ENCODE measurements around the gene GPATCH2L. TPM values are rescaled to one million over a fixed set of nuclear protein-coding genes. Genes with fewer than 3 reads are reported as not detected.

GPATCH2L gene
- total and polyA plus RNA-seq, 2 of the 13 experiments (the other 11 are each of a cell fraction or from before 2014, with no cell fraction given): 14.4 to 29.0 TPM

DNA sequence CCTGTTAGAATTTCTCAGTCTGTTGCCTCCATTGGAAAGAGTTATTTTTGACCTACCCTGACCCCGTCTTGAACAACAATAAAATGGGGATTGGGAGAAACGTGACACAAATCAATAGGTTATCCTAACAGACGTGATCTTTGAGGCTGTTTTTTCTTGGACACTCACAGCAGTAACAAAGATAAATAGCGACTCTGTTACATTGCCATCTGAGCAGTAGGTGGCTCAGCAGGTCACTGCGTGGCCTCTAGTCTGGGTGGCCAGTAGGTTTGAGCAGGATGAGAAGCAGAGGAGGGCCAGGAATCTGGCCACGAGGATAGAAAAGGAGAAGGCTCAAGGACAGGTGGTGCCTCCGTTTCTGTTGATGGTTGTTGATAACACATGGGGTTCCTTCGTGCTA, 101.4 kb downstream of the GPATCH2L start (continued):
- TF ChIP-seq ZNF343 (CRISPR knock-in tag; IDR thresholded peaks at IDR 0.05): no peak
- no peak for TF ChIP-seq KLF9 (CRISPR knock-in tag; IDR thresholded peaks at IDR 0.05; ENCODE audit: low read depth)
- TF ChIP-seq MAF1 (CRISPR knock-in tag; IDR thresholded peaks at IDR 0.05; ENCODE audit: borderline replicate concordance): no peak
- peak; percentile 81 for TF ChIP-seq ZMYM4 (CRISPR knock-in tag; IDR thresholded peaks at IDR 0.05)
- no peak for TF ChIP-seq SMAD9 (CRISPR knock-in tag; IDR thresholded peaks at IDR 0.05)
- TF ChIP-seq HCFC1 (IDR thresholded peaks at IDR 0.05; ENCODE audit: low read depth, low read length): no peak
- TF ChIP-seq SALL1 (CRISPR knock-in tag; IDR thresholded peaks at IDR 0.05): no peak
- TF ChIP-seq SCMH1 (CRISPR knock-in tag; IDR thresholded peaks at IDR 0.05; ENCODE audit: borderline replicate concordance): no peak
- TF ChIP-seq PTBP1 (IDR thresholded peaks at IDR 0.05; ENCODE audit: low read depth, low read length, poor library complexity, severe bottlenecking): no peak
- TF ChIP-seq ETV5 (CRISPR knock-in tag; IDR thresholded peaks at IDR 0.05; ENCODE audit: borderline replicate concordance): no peak
- TF ChIP-seq ZNF605 (CRISPR knock-in tag; IDR thresholded peaks at IDR 0.05): 0 out of 2 replicates have a peak, but pooled peaks have one; percentile 36
- TF ChIP-seq SYNCRIP (IDR thresholded peaks at IDR 0.05; ENCODE audit: insufficient read depth, low read depth, low read length): no peak
- TF ChIP-seq ADNP (CRISPR knock-in tag; IDR thresholded peaks at IDR 0.05): no peak
- no peak for TF ChIP-seq ZNF598 (CRISPR knock-in tag; IDR thresholded peaks at IDR 0.05; ENCODE audit: borderline replicate concordance)
- TF ChIP-seq REPIN1 (CRISPR knock-in tag; IDR thresholded peaks at IDR 0.05; ENCODE audit: borderline replicate concordance, low read depth): peak; percentile 29; the same call in 1 of the 2 replicates
- TF ChIP-seq ZZZ3 (CRISPR knock-in tag; IDR thresholded peaks at IDR 0.05; ENCODE audit: borderline replicate concordance): no peak
- TF ChIP-seq, protein P1, sequence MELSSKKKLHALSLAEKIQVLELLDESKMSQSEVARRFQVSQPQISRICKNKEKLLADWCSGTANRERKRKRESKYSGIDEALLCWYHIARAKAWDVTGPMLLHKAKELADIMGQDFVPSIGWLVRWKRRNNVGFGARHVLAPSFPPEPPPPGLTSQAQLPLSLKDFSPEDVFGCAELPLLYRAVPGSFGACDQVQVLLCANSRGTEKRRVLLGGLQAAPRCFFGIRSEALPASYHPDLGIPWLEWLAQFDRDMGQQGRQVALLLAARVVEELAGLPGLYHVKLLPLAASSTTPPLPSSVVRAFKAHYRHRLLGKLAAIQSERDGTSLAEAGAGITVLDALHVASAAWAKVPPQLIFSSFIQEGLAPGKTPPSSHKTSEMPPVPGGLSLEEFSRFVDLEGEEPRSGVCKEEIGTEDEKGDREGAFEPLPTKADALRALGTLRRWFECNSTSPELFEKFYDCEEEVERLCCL (CRISPR knock-in tag; IDR thresholded peaks at IDR 0.05; ENCODE audit: borderline replicate concordance): no peak
- no peak for TF ChIP-seq NBN (conservative IDR thresholded peaks at IDR 0.05)
- TF ChIP-seq RFX5 (IDR thresholded peaks at IDR 0.05; ENCODE audit: low read depth, low read length): no peak
- TF ChIP-seq NR2F2 (IDR thresholded peaks at IDR 0.05; ENCODE audit: borderline replicate concordance, low read depth): peak; percentile 90
- TF ChIP-seq KDM6A (CRISPR knock-in tag; IDR thresholded peaks at IDR 0.05; ENCODE audit: low read depth): no peak
- no peak for TF ChIP-seq ZNF616 (CRISPR knock-in tag; IDR thresholded peaks at IDR 0.05; ENCODE audit: low read depth)
- TF ChIP-seq ZNF431 (CRISPR knock-in tag; IDR thresholded peaks at IDR 0.05; ENCODE audit: borderline replicate concordance, low read depth): no peak
- TF ChIP-seq MTF2 (CRISPR knock-in tag; IDR thresholded peaks at IDR 0.05; ENCODE audit: borderline replicate concordance): no peak
- no peak for TF ChIP-seq MXD1 (CRISPR knock-in tag; IDR thresholded peaks at IDR 0.05)
- TF ChIP-seq ZNF331 (CRISPR knock-in tag; IDR thresholded peaks at IDR 0.05): no peak
- no peak for TF ChIP-seq RFX1 (IDR thresholded peaks at IDR 0.05)
- TF ChIP-seq ZNF780A (CRISPR knock-in tag; IDR thresholded peaks at IDR 0.05): no peak
- TF ChIP-seq ZNF225 (CRISPR knock-in tag; IDR thresholded peaks at IDR 0.05): no peak
- TF ChIP-seq ZBTB1 (CRISPR knock-in tag; IDR thresholded peaks at IDR 0.05; ENCODE audit: borderline replicate concordance): no peak
- peak; percentile 40; the same call in 1 of the 2 replicates for TF ChIP-seq HNF4A (CRISPR knock-in tag; IDR thresholded peaks at IDR 0.05)
- TF ChIP-seq SOX6 (IDR thresholded peaks at IDR 0.05): no peak
- TF ChIP-seq SOX6 (CRISPR knock-in tag; IDR thresholded peaks at IDR 0.05): peak; percentile 94
- TF ChIP-seq, protein P2, sequence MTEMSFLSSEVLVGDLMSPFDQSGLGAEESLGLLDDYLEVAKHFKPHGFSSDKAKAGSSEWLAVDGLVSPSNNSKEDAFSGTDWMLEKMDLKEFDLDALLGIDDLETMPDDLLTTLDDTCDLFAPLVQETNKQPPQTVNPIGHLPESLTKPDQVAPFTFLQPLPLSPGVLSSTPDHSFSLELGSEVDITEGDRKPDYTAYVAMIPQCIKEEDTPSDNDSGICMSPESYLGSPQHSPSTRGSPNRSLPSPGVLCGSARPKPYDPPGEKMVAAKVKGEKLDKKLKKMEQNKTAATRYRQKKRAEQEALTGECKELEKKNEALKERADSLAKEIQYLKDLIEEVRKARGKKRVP (CRISPR knock-in tag; IDR thresholded peaks at IDR 0.05): no peak
